OCI-LY7 (cell line): Measurements from ENCODE around the gene CCDC70. TPM values are rescaled to one million over a fixed set of nuclear protein-coding genes. Genes with fewer than 3 reads are reported as not detected.

Experiments
- Bru-seq: library from RNA; stranded (reverse); fragments of 400-500 nt; gene quantifications from one replicate; lab custom pipeline; 2021; lab: Mats Ljungman, UMichigan
- BruChase-seq, 2 experiments: library from RNA; stranded (reverse); fragments of 400-500 nt; gene quantifications; one replicate each; lab custom pipeline; 2021; lab: Mats Ljungman, UMichigan
- BruUV-seq: library from RNA; stranded (reverse); fragments of 400-500 nt; replicated peaks from 2 replicates; lab custom pipeline; 2021; lab: Mats Ljungman, UMichigan
- CTCF ChIA-PET: fragments of 300-600 bp; sonication (Branson Sonifier 250); formaldehyde crosslinking; loops from one replicate; lab custom pipeline; 2022; ENCODE audit warnings: antibody characterized with exemption; ENCODE audit not compliant: unreplicated experiment; lab: Charles Lee
- POLR2A ChIA-PET: fragments of 300-600 bp; sonication (Branson Sonifier 250); formaldehyde crosslinking; loops from one replicate; lab custom pipeline; 2022; ENCODE audit warnings: antibody characterized with exemption; lab: Charles Lee
- DNase-seq: peaks from one replicate; pipeline ENCODE4 v3.0.0-alpha.2; 2015; ENCODE audit warnings: low spot score
- H2AFZ ChIP-seq: fragments of 200-600 bp; sonication (generic), shearing (Covaris generic); 2 replicates; pipeline ENCODE4 v1.6.1; 2014; ENCODE audit warnings: mild to moderate bottlenecking, antibody characterized with exemption, low read length, moderate library complexity
- H3K27ac ChIP-seq: fragments of 200-600 bp; sonication (generic); 2 replicates; pipeline ENCODE4 v1.5.1; 2014; ENCODE audit warnings: mixed run types, low read depth, mild to moderate bottlenecking, moderate library complexity, low read length, inconsistent platforms; ENCODE audit not compliant: poor library complexity, severe bottlenecking
- H3K36me3 ChIP-seq: fragments of 200-600 bp; sonication (generic); 2 replicates; pipeline ENCODE4 v1.6.1; 2014; ENCODE audit warnings: mild to moderate bottlenecking, antibody characterized with exemption, low read length, moderate library complexity, mixed read lengths; ENCODE audit not compliant: insufficient read depth
- H3K4me1 ChIP-seq: fragments of 200-600 bp; sonication (generic); 2 replicates; pipeline ENCODE4 v1.5.1; 2014; ENCODE audit warnings: mild to moderate bottlenecking, low read length; ENCODE audit not compliant: insufficient read depth, poor library complexity, severe bottlenecking
- H3K4me2 ChIP-seq: fragments of 200-600 bp; sonication (generic); 2 replicates; pipeline ENCODE4 v1.6.1; 2014; ENCODE audit warnings: mild to moderate bottlenecking, low read length
- H3K4me3 ChIP-seq: fragments of 200-600 bp; sonication (generic); 2 replicates; pipeline ENCODE4 v1.5.1; 2014; ENCODE audit warnings: mild to moderate bottlenecking, low read depth, low read length; ENCODE audit not compliant: poor library complexity, severe bottlenecking
- H3K79me2 ChIP-seq: fragments of 200-600 bp; sonication (generic); 2 replicates; pipeline ENCODE4 v1.6.1; 2016; ENCODE audit warnings: low read depth, mild to moderate bottlenecking, low read length, moderate library complexity, mixed read lengths; ENCODE audit not compliant: insufficient read depth
- H3K9me2 ChIP-seq: fragments of 200-600 bp; sonication (generic); 2 replicates; pipeline ENCODE4 v1.6.1; 2016; ENCODE audit warnings: mild to moderate bottlenecking, low read length, mixed read lengths; ENCODE audit not compliant: insufficient read depth
- H3K9me3 ChIP-seq: fragments of 200-600 bp; sonication (generic); 2 replicates; pipeline ENCODE4 v1.6.1; 2014; ENCODE audit warnings: mild to moderate bottlenecking, mixed run types, low read length, mixed read lengths
- H4K20me1 ChIP-seq: fragments of 200-600 bp; sonication (generic); 2 replicates; pipeline ENCODE4 v1.6.1; 2014; ENCODE audit warnings: mild to moderate bottlenecking, antibody characterized with exemption, low read length, moderate library complexity, mixed read lengths; ENCODE audit not compliant: insufficient read depth
- EZH2phosphoT487 ChIP-seq: fragments of 200-600 bp; sonication (generic); IDR thresholded peaks from 2 replicates; pipeline ENCODE4 v1.6.1; 2018; ENCODE audit warnings: low read depth, borderline replicate concordance, mild to moderate bottlenecking, mixed run types, antibody characterized with exemption, low read length, moderate library complexity, mixed read lengths
- intact Hi-C: fragments of 100-400 bp; cut with micrococcal nuclease; formaldehyde crosslinking; loops from one replicate; pipeline ENCODE4 v1.10.0; 2022; ENCODE audit not compliant: unreplicated experiment
- long read RNA-seq: library from polyadenylated mRNA; stranded (forward); transcript quantifications from one replicate; pipeline ENCODE4 v2.0.0, GENCODE V29; 2022
- total RNA-seq, 2 experiments: library from RNA; depleted of rRNA in 1 of 2; stranded (reverse); fragments of >200 nt in 1 of 2; shearing (Covaris generic) in 1 of 2; gene quantifications; 2 replicates each; pipeline ENCODE4 v1.2.3, GENCODE V29; 2014 to 2022
- TF ChIP-seq, protein P1 (sequence below): fragments of 200-600 bp; sonication (generic); conservative IDR thresholded peaks from 2 replicates; pipeline ENCODE4 v1.5.1; 2014; ENCODE audit warnings: mild to moderate bottlenecking, antibody characterized with exemption, low read length, moderate library complexity, mixed read lengths

The CCDC70 gene
- not detected in 2 replicates for total RNA-seq (2014; rRNA removed; shearing (Covaris generic))
- total RNA-seq (2022), result not detected in 2 replicates
- Bru-seq, nascent RNA, result not detected
- not detected for BruChase-seq, experiment 1, labeled RNA remaining after a 6-hour chase
- BruChase-seq, experiment 2, labeled RNA remaining after a 2-hour chase, result not detected
- long read RNA-seq, result 0 reads

DNA sequence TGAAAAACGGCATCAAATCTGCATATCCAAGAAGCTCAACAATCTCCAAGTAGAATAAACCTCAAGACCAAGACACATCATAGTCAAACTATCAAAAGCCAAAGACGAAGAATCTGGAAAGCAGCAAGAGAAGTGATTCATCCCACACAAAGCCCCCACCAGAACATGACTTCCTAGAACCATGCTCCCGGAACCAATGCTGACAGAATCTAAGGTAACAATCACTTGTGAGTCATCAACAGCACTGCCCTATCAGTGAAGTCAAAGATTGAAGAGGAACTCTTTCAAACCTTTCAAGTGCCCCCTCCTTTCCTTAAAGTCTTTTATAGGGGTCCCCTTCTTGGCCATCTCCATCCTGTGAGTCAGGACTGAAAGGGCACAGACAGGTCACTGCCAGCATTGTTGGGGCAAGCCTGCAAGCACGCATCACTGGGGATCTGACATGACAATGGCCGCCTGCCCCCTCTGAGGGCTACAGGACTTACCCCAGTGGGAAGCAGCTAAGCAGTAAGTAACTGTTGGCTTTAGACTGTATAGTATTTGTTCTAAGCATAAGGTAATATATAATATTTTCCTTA is at the start of gene CCDC70:
CCDC70 (plus strand) TSS at position 247 of the 578 bp plus-strand sequence. CDS start 3,443 bp downstream, outside the sequence.
- Histone ChIP-seq H3K9me3 (no peaks in the 10 kb centered on the region), H4K20me1 (no peaks in the 10 kb centered on the region), H3K79me2 (no peaks in the 10 kb centered on the region), H3K27ac (no peak within 1 kb of the TSS), H3K4me1 (no peaks in the 10 kb centered on the region), H3K36me3 (no peaks in the 10 kb centered on the region), H3K9me2 (no peaks in the 10 kb centered on the region), H3K4me3 (no peak within 1 kb of the TSS), H2AFZ (peak within 1 kb of the TSS; percentile 19; the same call in 1 of the 2 replicates), H3K4me2 (no peak within 1 kb of the TSS)
- CTCF ChIA-PET, result no interaction called here
- TF ChIP-seq, protein P1, sequence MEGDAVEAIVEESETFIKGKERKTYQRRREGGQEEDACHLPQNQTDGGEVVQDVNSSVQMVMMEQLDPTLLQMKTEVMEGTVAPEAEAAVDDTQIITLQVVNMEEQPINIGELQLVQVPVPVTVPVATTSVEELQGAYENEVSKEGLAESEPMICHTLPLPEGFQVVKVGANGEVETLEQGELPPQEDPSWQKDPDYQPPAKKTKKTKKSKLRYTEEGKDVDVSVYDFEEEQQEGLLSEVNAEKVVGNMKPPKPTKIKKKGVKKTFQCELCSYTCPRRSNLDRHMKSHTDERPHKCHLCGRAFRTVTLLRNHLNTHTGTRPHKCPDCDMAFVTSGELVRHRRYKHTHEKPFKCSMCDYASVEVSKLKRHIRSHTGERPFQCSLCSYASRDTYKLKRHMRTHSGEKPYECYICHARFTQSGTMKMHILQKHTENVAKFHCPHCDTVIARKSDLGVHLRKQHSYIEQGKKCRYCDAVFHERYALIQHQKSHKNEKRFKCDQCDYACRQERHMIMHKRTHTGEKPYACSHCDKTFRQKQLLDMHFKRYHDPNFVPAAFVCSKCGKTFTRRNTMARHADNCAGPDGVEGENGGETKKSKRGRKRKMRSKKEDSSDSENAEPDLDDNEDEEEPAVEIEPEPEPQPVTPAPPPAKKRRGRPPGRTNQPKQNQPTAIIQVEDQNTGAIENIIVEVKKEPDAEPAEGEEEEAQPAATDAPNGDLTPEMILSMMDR, result no peak
- no peak for TF ChIP-seq EZH2phosphoT487
- POLR2A ChIA-PET, result no interaction called here
- DNase-seq, result no peak
- no TSS peak for BruUV-seq
- intact Hi-C loops, result no loop called here

DNA sequence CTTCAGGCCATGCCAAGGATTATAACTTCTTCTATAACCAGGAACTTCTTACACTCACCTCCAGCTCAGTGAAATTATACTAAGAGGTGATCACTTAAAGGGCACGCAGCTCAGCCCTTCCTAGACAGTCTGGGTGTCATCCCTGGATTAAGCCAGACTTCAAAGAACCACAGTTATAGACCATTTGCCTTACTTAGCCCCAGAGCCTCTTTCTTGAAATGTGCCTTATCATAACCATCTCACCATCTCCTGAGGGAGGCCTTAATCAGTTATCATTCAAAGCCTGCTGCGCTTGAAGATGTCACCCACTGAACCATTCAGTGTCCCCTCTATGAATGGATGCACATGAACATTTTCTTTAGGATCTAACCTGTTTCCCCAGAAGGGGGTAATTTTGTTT is 47.7 kb upstream of the CCDC70 start:
- Histone ChIP-seq H4K20me1 (no peaks in the 10 kb centered on the region), H3K4me2 (peak overlapping the region; percentile 79), H3K9me2 (no peaks in the 10 kb centered on the region), H3K36me3 (no peaks in the 10 kb centered on the region), H3K9me3 (no peaks in the 10 kb centered on the region), H3K4me3 (peak overlapping the region; percentile 11), H3K4me1 (peaks cover 75% of the 10 kb centered on the region), H3K79me2 (no peaks in the 10 kb centered on the region), H3K27ac (peak overlapping the region; percentile 2), H2AFZ (0 out of 2 replicates have a peak overlapping the region, but pooled peaks have one; percentile 3)
- CTCF ChIA-PET, result interaction anchor here (0.6 to 5.0 kb wide), 7 partner anchors 11 to 591 kb away, joined by 3 to 79 read pairs (median 7); partner anchors contain the start of gene TMEM272
- POLR2A ChIA-PET, result interaction anchor here (0.6 to 8.1 kb wide), 6 partner anchors 11 to 360 kb away, joined by 3 to 147 read pairs (median 8); partner anchors contain the start of gene INTS6
- TF ChIP-seq, protein P1, result no peak
- no peak for TF ChIP-seq EZH2phosphoT487
- intact Hi-C loops, result loop anchor here (2.0 to 5.0 kb wide), 2 partner anchors 313 to 643 kb away; partner anchors contain the start of gene CKAP2
- DNase-seq, result no peak
- BruUV-seq, result no TSS peak
